Measurements from ENCODE around the gene MAN1C1.
"Not testable (repeated sequence)": the region's sequence is repeated elsewhere in the genome, so short reads cannot be mapped to it uniquely, and the experiment has no call there.

MAN1C1 gene

DNA sequence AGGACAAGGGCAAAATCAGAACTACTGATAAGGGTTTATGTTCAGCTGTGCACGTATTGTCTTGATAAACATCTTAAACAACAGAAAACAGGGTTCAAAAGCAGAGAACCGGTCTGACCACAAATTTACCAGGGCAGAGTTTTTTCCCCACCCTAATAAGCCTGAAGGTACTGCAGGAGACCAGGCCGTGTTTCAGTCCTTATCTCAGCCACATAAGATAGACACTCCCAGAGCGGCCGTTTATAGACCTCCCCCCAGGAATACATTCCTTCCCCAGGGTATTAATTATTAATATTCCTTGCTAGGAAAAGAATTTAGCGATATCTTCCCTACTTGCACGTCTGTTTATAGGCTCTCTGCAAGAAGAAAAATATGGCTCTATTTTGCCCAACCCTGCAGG, 19.6 kb downstream of the MAN1C1 start:
- not testable (repeated sequence) for DNase-seq

DNA sequence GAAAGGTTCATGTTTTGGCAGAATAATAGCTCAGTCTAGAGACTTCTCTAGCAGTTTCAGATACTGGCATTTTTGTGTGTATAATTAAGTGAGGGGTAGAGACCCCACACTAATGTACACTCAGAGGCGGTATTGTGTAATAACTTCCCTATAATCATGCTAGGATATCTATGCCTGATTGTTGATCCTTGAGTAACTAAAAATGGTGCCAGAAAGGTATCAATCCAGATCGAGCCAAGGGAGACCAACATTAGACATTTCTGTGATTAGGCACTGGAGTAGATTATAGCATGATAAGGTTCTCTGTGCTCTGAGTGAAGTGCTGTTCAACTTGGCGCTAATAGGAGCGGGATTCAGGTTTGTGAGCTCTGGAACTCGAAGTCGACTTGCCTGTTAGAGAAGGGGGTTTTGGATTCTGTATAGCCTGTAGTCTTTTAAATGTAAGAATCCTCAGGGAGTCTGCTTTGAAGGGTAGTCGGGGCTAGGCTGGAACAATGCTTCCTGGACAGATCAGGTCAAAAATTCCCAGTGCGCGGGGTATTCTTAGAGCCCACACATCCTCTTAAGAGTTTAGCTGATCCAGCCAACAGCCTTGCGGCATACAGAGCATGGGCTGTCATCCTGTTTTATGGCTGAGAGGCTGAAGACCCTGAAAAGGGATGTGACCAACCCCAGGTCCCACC, 24.2 kb downstream of the MAN1C1 start:
- no peak for DNase-seq

- DNase-seq: no peak
Observed at GRCh38 chr1:25641329-25641725, 24.7 kb downstream of the MAN1C1 start.

GRCh38 chr1:25641931-25642573, 25.5 kb downstream of the MAN1C1 start:
- DNase-seq: no peak

- DNase-seq: no peak
Observed at GRCh38 chr1:25642574-25643108, 26.1 kb downstream of the MAN1C1 start.

GRCh38 chr1:25643929-25644328, 27.3 kb downstream of the MAN1C1 start:
- no peak for DNase-seq

- DNase-seq: no peak
Observed at GRCh38 chr1:25644962-25645361, 28.4 kb downstream of the MAN1C1 start.

- DNase-seq: no peak
Observed at GRCh38 chr1:25645637-25646400, 29.2 kb downstream of the MAN1C1 start.

- no peak for DNase-seq
Observed at GRCh38 chr1:25647106-25647505, 30.5 kb downstream of the MAN1C1 start.

- DNase-seq: no peak
Observed at GRCh38 chr1:25647863-25648262, 31.3 kb downstream of the MAN1C1 start.

DNA sequence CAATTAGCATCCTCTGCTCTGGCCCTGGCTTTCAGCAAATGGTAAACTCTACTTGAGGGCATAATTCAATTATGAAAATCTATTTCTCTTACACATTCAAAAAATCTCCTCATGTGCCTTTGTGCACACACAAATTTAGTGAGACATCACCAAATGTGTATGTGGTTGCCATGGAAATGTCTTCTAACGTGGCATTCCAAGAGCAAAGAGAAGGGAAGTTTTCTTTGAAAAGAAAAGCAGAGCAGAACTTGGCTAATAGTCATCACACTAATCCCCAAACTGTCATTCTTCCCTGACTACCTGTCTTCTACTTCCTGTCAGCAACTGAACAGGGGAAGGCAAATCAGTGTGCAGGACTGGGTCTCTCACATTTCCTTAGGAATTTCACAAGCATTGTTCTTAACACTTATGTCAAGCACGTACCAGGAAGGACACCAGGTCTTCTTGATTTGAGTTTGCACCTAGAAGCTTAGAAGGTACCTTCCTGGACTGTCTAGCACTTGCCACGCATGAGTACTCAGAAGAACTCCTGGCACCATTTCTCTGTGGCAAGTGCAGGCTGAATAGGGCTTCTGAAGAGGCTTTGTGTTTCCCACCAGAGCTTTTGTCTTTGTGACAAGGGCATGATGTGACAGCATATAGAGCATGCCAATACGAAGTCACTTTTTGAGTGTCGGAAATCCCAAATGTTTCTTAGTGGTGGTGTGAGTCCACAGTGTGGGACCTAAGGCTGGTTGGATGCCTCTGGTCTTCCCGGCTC, 32.3 kb downstream of the MAN1C1 start:
- no peak for DNase-seq

GRCh38 chr1:25649505-25650288, 33.1 kb downstream of the MAN1C1 start:
- no peak for DNase-seq

DNA sequence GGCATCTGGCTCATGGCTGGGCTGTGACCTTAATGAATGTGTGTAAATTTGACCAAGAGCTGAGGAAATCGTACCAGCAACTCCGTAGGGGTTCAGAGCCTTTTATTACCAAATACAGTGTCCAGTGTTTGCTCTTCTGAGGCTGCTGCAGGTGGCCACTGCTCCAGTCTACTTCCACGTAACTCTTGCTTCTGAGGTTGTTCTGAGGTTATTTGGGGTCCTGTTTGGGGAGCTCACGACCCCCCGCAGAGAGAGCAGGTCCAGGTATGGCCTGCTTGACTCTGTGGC, 33.6 kb downstream of the MAN1C1 start:
- DNase-seq: no peak

- no peak for DNase-seq
Observed at GRCh38 chr1:25651036-25651640, 34.5 kb downstream of the MAN1C1 start.

DNA sequence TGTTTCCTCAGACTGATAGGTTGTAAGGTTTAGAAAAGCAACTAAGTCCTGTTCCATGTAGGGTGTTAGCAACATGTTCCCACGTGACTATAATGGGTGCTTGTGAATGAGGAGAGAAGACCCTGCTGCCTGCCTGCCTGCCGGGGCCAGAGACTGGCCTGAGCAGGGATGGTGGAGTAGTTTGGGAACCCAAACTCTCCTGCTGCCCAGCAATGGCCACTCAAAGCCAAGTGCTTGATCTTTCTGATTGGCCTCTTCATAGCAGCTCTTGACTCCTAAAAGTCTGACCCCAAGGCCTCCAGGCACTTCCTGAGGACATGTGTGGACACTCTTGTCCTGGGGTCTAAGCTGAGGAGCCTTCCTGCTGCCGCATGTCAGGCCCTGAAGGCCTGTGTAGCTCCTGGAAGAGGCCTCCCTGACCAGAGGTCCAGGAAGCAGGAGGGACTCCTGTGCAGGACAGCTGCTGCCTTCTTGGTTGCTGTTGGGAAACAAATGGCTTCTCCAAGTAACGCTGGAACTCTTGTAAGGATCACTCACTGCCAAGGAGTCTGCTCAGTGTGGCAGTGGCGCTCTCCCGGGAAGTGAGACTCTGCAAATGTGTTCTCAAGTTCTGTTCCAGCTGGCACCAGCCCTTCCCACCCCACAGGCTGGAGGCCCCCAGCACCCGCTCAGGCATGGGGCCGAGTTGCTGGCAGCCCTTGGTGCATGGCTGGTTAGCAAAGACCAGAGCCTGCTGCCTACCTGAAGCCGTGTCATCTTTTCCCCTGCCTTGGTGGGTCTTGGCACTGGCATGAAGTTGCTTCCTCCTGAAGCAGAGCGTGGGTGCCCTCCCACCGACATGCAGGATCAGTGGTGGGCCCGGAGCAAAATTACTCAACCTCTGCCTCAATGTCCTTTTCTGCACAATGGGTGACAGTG, 35.5 kb downstream of the MAN1C1 start:
- no peak for DNase-seq

- DNase-seq: no peak
Observed at GRCh38 chr1:25653558-25653957, 37.0 kb downstream of the MAN1C1 start.

DNA sequence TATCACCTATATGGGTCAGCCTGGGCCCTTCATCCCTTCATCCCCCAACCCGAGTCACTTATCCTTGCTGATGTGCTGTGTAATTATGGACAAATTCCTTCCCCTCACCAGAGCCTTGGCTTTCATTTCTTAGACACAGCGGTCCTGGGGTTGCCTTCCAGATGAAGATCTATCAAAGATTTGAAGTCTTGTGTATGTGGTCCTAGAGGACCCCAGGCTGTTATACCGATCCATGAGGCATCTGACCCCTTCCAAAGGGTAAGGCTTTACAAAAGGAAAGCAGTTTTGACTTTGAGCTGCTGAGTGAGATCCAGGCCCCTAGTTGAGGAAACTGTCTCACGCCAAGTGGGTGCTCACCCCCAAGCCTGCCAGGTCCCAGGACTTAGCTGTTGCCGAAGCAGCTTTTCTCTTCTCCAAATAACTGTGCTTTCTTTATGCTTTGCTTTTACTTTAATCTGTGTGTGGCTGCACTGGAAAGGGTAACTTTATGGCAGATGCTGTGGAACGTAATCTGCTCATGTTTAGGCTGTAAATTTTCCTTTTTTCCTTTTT, 37.6 kb downstream of the MAN1C1 start:
- no peak for DNase-seq

- no peak for DNase-seq
Observed at GRCh38 chr1:25657121-25657882, 40.7 kb downstream of the MAN1C1 start.

GRCh38 chr1:25657883-25658760, 41.5 kb downstream of the MAN1C1 start:
- DNase-seq: no peak
